NT2/D1 (cell line): ENCODE results near the gene DSCAM.

ENCODE experiments used
- SUZ12 ChIP-seq: IDR thresholded peaks from 2 replicates; pipeline ENCODE4 v1.6.1; 2011; ENCODE audit not compliant: insufficient read length, insufficient read depth; ENCODE audit errors: extremely low read depth
- YY1 ChIP-seq: IDR thresholded peaks from 2 replicates; pipeline ENCODE4 v1.6.1; 2011; ENCODE audit not compliant: insufficient read length, insufficient read depth
- ZNF274 ChIP-seq: IDR thresholded peaks from 2 replicates; pipeline ENCODE4 v1.6.1; 2011; ENCODE audit warnings: mild to moderate bottlenecking, low read depth, low read length

- TF ChIP-seq SUZ12 = no peak
- TF ChIP-seq ZNF274 = no peak
- TF ChIP-seq YY1 = no peak
Observed at GRCh38 chr21:40595806-40596205, 251.2 kb downstream of the DSCAM start.
